B cell (primary cell): Measurements from ENCODE around the gene DCUN1D3.

ENCODE experiments used
- CTCF ChIP-seq: fragments of 200-600 bp; IDR thresholded peaks from one replicate; pipeline ENCODE4 v1.8.0; 2022; ENCODE audit warnings: antibody characterized with exemption, mild to moderate bottlenecking
- EZH2 ChIP-seq: IDR thresholded peaks from 2 replicates; pipeline ENCODE4 v1.6.1; 2012; ENCODE audit warnings: borderline replicate concordance, low read depth, mild to moderate bottlenecking, moderate library complexity, low read length; ENCODE audit not compliant: insufficient read depth, poor library complexity, severe bottlenecking

- TF ChIP-seq CTCF: no peak
- no peak for TF ChIP-seq EZH2
Observed at GRCh38 chr16:20920091-20920490, 19.9 kb upstream of the DCUN1D3 start.
